NCI-H2171 treated with DMSO at 0.1 percent for 48 hours (cell line): ENCODE data around the gene GFRA1.
A peak's percentile ranks its signal among the peaks of the same experiment; 100 is the strongest.
"Not testable (repeated sequence)": the region's sequence is repeated elsewhere in the genome, so short reads cannot be mapped to it uniquely, and the experiment has no call there.

Experiments used
- DNase-seq: peaks from one replicate; lab custom pipeline; 2025; lab: John Stamatoyannopoulos, UW

Gene GFRA1

GRCh38 chr10:116197946-116198675, 74.9 kb downstream of the GFRA1 start:
- no peak for DNase-seq

DNA sequence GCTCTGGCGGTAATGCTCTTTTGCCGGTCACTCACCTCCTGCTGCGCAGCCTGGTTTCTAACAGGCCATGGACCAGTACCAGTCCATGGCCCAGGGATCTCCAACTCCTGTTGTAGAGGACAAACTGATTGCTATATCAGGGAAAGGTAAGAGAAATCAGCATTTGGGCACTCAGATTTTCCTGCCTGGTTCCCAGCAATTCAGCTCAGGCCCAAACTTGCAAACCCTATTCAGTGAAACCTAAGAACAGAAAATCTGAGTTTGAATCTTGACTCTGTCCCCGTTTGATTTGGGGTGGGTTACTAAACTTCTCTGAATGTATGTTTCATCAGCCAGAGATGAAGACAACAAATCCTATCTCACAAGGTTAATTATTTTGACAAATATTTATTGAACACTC, 77.4 kb downstream of the GFRA1 start:
- DNase-seq, result no peak

DNA sequence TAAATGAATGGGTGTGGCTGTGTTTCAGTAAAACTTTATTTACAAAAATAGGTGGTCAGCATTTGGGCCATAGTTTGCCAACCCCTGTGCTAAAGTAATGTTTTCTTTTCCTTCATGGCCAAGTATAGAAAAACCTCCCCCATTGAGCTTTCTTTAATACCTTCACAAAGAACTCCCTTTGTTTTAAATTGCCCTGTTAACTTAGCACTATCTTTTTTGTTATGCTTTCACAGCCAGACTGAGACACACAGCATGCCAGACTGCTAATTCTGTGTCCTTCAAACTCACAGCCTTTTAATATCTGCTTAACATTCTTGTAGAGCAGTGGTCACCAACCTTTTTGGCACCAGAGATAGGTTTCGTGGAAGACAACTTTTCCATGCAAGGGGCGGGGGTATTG, 78.0 kb downstream of the GFRA1 start:
- DNase-seq, result no peak

GRCh38 chr10:116194061-116194460, 78.9 kb downstream of the GFRA1 start:
- DNase-seq, result no peak

- DNase-seq, result no peak
Measured at GRCh38 chr10:116190883-116191282, 82.1 kb downstream of the GFRA1 start.

DNA sequence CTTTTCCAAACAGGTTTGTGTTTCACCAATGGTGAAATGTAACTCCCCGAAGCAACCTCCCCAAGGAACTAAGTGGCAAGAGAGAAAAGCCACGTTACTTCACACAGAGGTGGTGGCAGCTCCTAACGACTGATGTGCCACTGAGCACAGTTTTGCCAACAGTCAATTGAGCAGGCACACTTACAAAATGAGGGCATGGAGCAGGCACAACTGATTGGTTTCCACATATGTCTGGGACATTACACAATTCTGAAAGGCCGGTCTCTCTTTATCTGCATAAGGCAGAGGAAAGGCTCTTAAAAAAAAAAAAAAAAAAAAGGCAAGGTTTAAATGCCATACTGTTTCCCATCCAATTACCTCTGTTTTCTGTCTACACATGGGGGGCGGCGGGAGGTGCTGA, 86.7 kb downstream of the GFRA1 start:
- no peak for DNase-seq

- no peak for DNase-seq
Measured at GRCh38 chr10:116185199-116185867, 87.7 kb downstream of the GFRA1 start.

- DNase-seq, result no peak
Measured at GRCh38 chr10:116184512-116184794, 88.6 kb downstream of the GFRA1 start.

- no peak for DNase-seq
Measured at GRCh38 chr10:116183733-116184511, 89.1 kb downstream of the GFRA1 start.

- no peak for DNase-seq
Measured at GRCh38 chr10:116182426-116182825, 90.6 kb downstream of the GFRA1 start.

- no peak for DNase-seq
Measured at GRCh38 chr10:116178086-116178605, 94.9 kb downstream of the GFRA1 start.

GRCh38 chr10:116175231-116175630, 97.8 kb downstream of the GFRA1 start:
- no peak for DNase-seq

GRCh38 chr10:116171505-116171904, 101.5 kb downstream of the GFRA1 start:
- DNase-seq, result no peak

DNA sequence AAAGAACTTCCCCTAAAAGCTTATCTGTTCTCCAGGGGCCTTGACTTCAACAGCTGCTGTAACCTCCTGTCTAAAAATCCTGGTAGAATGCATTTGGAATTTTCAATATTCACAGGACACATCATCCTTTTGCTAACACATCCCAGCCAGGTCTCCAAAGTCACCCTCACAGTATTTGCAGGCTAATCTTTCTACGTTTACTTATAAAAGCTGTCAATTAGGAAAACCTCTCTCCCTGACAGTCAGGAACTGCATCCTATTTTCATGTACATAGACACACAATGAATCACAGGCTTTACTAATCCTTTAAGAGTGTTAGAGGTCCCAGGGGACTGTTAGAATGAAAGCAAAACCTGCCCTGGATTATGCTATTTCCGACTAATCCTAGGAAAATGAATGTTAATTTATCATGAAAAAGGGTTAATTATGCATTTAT, 102.2 kb downstream of the GFRA1 start:
- DNase-seq, result peak; percentile 80

DNA sequence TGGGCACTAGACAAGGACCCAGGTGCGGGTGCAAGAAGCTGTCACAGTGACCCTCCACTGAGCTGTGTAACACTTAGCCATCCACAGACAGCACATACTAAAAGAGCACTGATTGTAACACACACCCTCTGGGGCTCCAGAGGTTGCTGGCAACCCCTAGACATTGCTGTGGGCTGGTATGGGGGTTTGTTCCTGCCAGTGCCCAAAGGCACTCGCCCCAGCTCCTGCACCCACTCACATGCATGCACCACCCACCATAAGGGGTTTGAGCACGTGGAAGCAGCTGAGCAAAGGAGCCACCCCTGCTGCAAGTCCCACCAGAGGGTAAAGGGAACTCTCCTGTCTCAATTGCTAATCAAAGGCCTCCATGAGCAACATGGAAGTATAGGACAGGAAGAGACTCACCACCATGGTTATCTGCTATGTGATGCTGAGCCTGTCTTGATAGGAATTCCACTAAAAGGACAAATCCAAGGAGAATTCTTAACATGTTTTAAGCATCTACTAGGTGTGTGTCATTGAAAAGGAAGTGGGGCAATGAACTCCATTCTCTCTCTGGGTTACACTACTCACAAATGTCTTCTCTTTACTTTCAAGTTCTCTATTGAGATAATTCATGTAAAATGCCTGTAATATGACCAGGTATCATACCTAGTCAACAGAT, 103.1 kb downstream of the GFRA1 start:
- peak; percentile 27 for DNase-seq

DNA sequence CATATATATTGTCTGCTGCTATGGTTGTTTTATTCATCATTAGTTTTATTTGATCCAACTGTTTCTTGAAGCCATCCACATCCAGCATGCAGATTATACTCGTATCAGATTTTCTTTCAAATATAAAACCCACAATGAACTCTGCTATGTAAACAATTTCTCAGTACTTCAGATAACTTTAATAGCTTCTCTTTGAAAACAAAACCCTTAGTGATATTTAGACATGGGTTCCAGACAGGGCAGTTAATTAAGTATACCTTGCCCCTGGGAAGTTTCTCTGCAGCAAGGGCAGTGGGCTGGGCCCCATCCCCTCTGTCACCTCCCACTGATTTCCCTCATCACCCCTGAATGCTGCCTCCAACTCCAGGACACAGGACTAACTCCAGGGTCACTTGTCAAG, 104.3 kb downstream of the GFRA1 start:
- no peak for DNase-seq

DNA sequence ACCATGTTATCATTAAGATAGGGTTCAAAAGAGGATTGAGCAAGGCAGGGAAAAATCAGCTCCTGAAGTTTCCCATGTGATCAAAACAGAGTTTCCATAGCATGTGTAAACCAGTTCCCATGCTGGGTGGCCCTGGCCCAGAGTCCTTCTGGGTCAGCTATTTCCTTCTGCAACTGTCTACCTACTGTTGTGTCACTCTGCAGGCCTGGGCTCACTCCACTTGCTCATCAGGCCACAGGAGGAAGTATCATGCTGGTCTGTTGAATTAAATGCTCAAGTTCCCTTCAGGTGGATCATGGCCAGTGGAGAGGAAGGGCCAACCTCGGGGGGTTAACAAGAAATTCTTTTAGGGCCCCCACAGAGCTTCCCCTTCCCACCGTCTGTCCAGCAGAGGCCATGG, 104.7 kb downstream of the GFRA1 start:
- DNase-seq, result no peak

- DNase-seq, result not testable (repeated sequence)
Measured at GRCh38 chr10:116165941-116166340, 107.1 kb downstream of the GFRA1 start.

- DNase-seq, result no peak
Measured at GRCh38 chr10:116164291-116164690, 108.7 kb downstream of the GFRA1 start.

GRCh38 chr10:116163333-116164131, 109.5 kb downstream of the GFRA1 start:
- DNase-seq, result no peak

DNA sequence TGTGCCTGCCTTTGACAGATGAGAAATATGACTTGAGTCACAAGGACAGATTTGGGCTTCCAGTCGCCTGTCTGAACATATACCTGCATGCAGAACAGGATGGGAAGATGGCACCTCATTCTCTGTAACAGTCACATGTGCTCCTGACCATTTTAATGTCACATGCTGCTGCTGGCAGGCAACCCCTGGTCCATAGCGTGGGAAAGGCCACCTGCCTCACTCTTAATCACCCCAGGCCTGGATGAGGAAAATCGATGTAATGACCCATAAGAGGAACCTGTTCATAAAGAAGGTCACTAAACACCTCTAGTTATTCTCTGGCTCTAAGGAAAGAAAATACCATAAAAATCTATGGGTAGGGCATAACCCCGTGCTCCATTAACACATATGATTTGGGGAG, 110.2 kb downstream of the GFRA1 start:
- DNase-seq, result no peak

GRCh38 chr10:116160271-116160670, 112.7 kb downstream of the GFRA1 start:
- no peak for DNase-seq
